DMS114 treated with DMSO at 0.1 percent for 48 hours (cell line): ENCODE data around the gene ARHGEF10L.
A peak's percentile ranks its signal among the peaks of the same experiment; 100 is the strongest.
"Not testable (repeated sequence)": the region's sequence is repeated elsewhere in the genome, so short reads cannot be mapped to it uniquely, and the experiment has no call there.

Experiments
- DNase-seq: peaks from one replicate; lab custom pipeline; 2025; ENCODE audit not compliant: unreplicated experiment; lab: John Stamatoyannopoulos, UW

Gene ARHGEF10L, protein sequence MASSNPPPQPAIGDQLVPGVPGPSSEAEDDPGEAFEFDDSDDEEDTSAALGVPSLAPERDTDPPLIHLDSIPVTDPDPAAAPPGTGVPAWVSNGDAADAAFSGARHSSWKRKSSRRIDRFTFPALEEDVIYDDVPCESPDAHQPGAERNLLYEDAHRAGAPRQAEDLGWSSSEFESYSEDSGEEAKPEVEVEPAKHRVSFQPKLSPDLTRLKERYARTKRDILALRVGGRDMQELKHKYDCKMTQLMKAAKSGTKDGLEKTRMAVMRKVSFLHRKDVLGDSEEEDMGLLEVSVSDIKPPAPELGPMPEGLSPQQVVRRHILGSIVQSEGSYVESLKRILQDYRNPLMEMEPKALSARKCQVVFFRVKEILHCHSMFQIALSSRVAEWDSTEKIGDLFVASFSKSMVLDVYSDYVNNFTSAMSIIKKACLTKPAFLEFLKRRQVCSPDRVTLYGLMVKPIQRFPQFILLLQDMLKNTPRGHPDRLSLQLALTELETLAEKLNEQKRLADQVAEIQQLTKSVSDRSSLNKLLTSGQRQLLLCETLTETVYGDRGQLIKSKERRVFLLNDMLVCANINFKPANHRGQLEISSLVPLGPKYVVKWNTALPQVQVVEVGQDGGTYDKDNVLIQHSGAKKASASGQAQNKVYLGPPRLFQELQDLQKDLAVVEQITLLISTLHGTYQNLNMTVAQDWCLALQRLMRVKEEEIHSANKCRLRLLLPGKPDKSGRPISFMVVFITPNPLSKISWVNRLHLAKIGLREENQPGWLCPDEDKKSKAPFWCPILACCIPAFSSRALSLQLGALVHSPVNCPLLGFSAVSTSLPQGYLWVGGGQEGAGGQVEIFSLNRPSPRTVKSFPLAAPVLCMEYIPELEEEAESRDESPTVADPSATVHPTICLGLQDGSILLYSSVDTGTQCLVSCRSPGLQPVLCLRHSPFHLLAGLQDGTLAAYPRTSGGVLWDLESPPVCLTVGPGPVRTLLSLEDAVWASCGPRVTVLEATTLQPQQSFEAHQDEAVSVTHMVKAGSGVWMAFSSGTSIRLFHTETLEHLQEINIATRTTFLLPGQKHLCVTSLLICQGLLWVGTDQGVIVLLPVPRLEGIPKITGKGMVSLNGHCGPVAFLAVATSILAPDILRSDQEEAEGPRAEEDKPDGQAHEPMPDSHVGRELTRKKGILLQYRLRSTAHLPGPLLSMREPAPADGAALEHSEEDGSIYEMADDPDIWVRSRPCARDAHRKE (N-terminal part only)

DNA sequence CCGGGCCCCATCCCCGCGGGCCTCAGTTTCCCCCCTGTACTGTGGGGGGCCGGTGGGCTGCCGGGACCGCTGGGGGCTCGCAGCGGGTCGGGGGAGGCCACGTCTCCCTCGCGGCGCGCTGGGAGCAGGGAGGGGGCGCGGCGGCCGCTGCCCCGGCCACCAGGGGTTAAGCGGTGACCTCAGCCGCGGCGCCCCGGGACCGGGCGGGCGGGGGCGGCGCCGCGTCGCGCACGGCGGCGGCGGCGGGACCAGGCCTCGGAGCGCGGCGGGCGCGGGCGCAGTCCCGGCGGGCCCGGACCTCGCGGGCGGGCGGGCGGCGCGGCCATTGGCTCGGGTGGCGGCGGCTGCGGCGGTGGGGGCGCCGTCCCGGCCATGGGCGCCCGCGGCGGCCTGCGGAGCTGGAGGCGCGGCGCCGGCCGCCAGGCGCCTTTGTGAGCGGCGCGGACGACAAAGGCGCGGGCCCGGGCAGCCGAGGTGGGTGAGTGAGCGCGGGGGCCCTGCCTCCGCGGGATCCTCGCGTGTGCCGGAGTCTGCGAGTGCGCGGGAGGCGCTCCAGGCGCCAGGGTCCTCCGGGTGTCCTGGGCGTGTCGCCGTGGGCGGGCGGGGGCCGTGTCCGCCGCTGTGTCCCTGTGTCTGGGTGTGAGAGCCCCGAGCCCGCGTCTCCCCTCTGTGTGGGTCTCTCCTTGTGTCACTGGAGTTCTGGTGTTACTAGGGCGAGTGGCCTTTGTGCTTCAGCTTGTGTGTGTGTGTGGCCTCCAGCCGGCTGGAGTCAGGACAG, at the start of gene ARHGEF10L:
ARHGEF10L (plus strand) TSS at position 222 of the 778 bp plus-strand sequence. CDS start 40,898 bp downstream, outside the sequence.
- DNase-seq, result no peak

DNA sequence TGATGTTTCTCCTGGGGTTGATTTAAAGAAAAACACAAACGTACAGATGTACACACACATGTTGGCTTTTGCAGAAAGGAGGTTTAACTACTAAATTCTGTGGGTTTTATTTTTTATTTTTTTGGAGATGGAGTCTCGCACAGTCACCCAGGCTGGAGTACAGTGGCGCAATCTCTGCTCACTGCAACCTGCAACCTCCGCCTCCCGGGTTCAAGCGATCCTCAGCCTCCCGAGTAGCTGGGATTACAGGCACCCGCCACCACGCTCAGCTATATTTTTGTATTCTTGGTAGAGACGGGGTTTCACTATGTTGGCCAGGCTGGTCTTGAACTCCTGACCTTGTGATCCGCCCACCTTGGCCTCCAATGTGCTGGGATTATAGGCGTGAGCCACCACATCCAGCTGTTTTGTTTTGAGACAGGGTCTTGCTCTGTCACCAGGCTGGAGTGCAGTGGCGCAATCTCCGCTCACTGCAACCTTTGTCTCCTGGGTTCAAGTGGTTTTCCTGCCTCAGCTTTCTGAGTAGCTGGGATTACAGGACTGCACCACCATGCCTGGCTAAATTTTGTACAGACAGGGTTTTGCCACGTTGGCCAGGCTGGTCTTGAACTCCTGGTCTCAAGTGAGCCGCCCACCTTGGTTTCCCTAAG, 49.6 kb upstream of the ARHGEF10L start:
- not testable (repeated sequence) for DNase-seq

DNA sequence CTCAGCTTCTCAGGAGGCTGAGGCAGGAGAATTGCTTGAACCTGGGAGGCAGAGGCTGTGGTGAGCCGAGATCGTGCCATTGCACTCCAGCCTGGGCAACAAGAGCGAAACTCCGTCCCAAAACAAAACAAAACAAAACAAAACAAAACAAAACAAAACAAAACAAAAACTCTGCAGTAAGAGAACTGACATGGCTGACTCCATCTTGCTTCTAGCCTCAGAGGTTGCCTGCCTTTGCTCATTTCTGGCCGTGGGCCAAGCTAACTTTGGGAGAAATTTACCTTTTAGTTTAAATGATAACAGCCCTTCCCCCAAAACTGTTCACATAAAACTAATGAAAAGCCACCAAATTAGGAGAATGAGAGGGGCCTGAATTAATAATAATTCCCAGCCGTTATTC, 48.8 kb upstream of the ARHGEF10L start:
- DNase-seq, result not testable (repeated sequence)

DNA sequence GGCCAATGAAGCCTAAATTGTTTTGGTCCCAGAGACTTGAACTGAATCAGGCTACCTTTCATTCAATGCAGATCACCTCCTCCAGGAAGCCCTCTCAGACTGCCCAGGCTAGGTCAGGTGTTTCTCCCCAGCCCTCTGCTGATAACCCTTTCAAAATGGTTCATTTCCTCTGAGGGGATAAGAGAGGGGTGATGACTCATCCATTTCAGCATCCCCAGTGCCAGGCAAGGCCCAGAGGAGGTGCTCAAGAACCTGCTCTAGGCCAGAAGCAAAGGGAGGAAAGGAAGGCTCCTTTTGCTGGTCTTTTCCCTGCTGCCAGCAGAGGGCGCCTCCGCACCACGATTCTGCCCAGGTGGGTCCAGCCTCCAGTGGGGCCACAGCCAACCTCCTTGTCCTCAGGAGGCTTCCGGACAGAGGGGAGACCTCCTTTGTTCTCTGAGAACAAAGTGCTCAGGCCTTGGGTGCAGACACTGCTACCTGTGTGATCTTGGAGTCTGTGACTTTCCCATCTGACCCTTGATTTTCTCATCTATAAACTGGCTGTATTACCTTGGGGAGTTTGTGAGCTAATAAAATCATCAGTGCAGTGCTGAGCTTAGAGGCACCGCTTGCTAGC, 45.3 kb upstream of the ARHGEF10L start:
- peak; percentile 36 for DNase-seq

DNA sequence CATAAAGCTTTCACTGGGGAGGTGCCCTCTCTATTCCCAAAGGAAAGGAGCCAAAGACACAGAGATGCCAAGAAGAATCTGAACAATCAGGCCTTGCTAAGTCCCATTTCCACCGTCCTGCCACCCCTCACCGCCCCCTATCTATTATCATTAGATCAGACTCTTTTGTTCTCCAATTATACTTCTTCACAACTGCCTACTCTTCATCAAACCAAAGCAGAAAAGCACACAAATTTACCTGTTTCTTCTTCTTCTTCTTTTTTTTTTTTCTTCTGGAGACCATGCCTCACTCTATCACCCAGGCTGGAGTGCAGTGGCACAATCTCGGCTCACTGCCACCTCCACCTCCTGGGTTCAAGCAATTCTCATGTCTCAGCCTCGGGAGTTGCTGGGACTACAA, 43.1 kb upstream of the ARHGEF10L start:
- DNase-seq, result no peak

DNA sequence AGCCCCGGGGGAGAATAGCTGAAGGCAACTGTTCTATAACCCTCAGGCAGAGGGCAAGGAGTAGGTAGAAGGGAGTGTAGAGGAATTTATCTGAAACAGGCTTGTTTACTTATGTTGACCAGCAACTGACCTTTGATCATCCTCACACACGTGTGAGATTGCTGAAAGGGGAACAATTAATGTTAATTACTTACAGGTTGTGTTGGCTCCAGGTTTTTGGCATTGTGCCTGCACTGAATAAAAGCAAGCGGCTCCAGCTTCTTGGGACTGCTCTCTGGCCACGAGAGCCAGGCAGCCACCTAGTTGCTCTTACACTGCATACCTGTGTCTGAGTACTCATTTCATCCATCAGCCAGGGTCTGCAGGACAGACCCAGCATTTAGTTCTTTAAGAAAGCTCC, 41.3 kb upstream of the ARHGEF10L start:
- no peak for DNase-seq

DNA sequence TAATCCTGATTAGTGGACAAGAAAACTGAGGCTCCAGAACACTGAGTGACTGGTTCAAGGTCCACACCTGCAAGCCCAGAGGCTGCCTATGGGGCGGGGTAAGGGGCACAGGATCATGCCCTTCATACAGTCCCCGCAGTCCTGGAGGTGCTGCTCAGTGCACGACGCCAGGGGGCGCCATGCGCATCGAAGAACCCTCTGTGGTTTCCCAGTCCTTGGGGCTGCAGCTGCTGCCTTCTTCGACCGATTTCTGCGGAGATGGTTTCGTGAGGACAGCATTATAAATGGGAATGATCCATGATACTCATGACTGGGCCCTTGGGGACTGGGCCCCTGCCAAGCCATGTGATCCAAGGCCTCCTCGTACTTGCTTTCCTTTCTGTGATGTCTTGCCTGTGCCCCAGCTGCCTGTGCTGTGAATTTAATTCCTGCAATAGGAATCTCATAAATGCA, 37.1 kb upstream of the ARHGEF10L start:
- DNase-seq, result no peak

DNA sequence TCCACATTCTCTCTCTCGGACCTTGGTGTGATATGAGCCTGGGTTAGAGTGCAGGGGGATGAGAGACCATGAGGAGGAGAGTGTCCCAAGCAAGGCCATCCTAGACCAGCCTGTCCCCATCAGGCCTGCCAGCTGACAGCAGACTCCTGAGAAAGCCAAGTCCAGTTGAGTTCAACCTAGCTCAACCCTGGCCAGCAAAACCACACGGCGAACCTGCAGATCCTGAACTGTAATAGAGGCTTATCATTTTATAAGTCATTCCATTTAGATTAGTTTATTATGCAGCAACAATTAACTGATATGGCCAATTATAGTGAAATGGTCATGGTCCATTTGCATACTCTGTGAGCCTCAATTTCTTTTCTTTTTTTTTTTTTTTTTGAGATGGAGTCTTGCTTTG, 36.4 kb upstream of the ARHGEF10L start:
- DNase-seq, result no peak

DNA sequence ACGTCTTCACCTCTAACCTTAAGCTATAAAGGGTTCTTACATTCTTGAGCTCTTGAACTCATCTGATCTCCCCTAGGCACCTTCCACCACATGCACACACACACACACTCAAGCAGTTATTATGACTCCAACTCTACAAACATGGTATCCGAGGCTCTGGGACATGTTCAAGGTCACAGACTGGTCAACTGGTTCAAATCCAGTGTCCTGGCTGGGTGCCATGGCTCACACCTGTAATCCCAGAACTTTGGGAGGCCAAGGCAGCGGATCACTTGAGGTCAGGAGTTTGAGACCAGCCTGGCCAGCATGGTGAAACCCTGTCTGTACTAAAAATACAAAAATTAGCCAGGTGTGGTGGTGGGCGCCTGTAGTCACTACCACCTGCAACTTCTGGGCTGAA, 32.3 kb upstream of the ARHGEF10L start:
- not testable (repeated sequence) for DNase-seq

DNA sequence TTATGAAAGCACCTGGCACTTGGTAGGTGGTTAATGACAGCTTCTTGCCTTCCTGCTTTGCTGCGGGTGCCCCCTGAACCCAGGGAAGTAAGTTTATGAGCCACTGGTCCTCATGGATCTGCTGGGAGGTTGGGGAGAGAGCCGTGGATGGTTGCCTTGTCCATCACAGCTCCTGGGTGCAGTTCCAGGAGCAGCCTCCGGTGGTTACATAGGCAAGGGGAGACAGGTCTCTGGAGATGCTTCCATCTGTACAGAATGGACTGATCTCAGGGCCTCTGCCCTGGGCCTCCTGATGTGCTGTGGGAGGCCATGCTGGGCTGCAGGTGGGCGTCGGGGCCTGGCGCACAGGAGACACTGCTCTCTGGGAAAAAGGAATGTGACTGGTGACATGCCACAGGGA, 31.6 kb upstream of the ARHGEF10L start:
- no peak for DNase-seq

DNA sequence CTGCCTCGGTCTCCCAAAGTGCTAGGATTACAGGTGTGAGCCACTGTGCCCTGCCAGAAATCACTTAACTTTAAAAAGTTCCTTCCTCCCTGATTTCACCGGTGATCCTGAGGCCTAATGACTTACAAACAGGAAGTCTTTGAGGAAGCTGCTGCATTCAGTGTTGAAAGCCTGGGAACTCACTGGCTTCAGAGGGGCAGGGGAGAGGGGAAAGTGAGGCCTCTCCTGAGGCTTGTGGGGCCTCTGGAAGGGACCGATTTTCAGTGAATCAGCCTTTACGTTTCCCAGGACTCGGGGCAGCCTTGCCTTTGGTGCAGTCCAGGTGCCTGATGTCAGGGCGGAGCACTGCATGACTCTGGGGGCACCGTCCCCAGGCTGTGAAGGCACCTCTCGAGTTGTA, 30.1 kb upstream of the ARHGEF10L start:
- DNase-seq, result no peak

DNA sequence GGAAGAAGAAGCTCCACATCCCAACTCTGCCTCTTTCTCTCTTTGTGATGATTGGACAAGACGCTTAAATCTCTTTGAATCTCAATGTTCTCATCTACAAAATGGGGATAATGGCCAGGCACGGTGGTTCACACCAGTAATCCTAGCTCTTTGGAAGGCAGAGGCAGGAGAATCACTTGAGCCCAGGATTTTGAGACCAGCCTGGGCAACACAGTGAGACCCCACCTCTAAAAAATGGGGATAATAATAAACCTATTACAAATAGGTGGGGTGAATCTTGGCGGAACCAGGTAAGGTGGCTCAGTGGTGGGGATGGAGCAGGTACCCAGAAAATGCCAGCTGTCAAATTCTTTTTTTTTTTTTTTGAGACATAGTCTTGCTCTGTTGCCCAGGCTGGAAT, 29.4 kb upstream of the ARHGEF10L start:
- DNase-seq, result no peak

DNA sequence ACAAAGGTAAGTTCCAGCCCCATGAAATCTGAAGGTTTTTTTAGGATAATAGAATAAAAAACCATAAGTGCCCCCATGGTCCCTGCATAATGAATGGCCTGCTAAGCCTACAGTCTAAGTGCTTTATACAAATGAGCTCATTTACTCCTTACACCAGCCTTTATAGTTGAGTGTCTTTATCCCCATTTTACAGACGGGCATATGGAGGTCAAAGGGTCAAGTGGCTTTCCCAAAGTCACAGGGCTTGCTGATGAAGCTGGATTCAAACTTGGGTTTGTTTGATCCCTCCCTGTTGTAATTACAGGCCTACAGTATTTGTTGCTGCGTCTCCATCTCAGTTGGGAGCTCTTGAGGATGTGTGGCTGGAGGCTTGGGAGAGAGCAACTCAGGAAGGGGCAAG, 28.3 kb upstream of the ARHGEF10L start:
- no peak for DNase-seq

DNA sequence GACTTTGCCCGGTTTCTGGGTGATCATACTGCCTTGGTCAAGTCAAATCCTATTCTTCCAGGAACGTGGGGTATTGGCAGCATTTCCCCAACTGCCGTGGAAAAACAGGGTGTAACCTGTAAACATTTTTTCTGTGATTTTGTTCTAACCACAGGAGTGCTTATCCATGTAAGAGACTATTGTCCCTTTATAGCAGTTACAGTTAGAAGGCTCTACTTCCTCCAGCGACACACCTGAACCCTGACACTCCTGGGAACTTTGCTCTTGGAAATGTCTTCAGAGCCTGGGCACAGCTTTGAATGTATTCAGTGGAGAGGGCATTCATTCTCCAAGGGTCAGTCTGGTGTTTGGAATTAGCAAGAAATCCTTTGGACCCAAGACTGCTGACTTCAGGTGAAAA, 26.4 kb upstream of the ARHGEF10L start:
- DNase-seq, result no peak

DNA sequence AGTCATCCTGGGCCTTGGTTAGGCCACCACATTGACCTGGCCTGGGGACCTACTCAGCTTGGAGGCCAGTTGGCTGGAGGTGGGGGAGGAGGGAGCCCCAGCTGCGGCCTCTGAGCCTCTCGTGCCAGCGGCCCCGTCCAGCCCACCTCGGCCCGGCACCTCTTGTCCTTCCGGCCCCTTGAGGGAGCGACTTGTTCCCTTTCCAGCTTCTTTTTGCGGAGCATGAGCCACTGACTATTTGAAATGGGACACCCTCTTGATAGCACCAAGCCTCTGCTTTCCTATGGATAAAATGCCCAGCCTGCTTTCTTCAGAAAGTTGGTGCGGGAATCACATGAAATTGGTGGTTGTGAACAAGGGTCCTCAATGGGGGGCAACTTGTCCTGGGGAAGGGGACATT, 24.7 kb upstream of the ARHGEF10L start:
- no peak for DNase-seq

DNA sequence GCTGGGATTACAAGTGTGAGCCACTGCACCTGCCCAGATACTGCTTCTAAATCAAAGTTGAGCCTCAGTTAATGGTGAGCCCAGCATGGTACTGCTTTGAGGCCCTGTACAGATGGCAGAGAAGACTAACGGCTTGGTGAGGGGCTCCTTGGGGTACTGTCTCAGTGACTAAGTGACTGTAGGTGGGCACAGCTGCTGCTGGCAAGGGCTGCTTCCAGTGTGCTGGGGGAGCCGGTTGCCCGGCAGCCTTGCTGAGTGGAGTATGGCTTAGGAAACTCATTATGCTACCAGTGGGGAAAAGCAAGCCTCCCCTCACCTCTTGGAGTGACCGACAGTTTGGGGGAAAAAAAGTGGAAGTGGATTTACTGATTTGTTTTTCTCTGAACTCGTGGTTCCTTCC, 23.6 kb upstream of the ARHGEF10L start:
- no peak for DNase-seq

DNA sequence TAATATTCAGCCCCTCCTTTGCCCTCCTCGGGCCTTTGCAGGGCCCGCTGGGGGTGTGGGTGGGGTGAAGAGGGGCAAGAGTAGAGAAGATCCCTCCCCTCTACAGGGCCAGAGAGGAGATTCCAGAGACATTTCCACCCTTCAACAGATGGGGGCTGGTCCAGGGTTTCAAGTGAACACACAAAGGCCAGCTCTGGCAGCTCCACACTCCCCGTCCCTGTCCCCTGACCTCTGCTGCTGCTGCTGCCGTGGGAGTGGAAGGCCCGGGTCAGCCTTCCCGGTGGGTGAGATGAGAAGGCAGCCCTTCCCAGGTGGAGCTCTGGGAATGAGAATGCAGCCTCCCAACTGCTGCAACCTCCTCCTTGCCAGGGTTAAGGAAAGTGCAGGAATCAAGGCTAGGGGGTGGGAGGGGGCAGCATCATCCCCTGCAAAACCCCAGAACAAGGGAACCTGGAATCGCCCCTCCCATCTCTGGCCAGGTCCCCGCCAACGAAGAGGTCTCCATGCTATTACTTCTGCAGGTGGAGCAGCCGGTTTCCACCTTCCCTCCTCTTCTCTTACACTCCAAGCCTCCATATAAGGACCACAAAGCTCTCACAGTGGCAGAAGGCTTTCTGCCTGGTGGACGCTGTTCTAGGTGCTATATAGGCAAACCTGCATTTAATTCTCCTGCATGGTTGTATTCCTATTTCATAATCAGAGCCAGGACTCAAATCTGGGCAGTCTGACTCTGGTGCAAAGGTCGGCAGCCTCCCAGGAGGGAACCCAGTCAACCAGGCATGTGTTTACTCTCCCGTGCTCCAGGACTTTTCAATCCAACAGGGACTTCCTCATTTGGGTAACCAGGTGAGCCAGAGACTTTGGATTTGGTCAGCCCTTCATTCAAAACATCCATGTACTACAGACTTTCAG, 22.9 kb upstream of the ARHGEF10L start:
- no peak for DNase-seq

DNA sequence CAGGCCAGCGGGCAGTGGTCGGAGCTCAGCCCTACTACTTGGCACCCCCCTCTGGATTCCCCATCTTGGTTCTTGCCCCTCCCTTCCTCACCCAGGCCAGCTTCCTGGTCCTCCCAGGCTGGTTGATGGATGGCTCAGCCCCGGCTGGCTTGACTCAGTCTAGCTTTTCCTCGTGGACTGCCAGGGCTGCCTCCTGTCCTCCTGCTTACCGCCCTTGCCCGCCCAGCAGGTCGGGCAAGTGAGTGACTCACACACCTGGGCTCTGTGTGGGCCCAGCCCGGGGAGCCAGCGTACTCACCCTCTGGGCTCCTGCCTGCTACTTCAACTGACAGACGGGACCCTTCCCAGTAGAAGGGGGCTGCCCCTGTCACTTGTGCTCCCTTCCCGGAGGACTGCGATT, 19.5 kb upstream of the ARHGEF10L start:
- DNase-seq, result no peak
